WTC11 (cell line): ENCODE data around the gene BICRA. TPM values are rescaled to one million over a fixed set of nuclear protein-coding genes. Genes with fewer than 3 reads are reported as not detected.

Experiments
- ATAC-seq: fragments of 200-7000 bp; cut with Tn5 transposase; 2 replicates; pipeline ENCODE4 v1.10.0; 2021; ENCODE audit warnings: mild to moderate bottlenecking, moderate library complexity
- CTCF ChIA-PET: fragments of 300-600 bp; sonication (Branson Sonifier 250); formaldehyde crosslinking; loops from one replicate; lab custom pipeline; 2021; ENCODE audit warnings: antibody characterized with exemption; lab: Charles Lee
- POLR2A ChIA-PET: fragments of 350-600 bp; sonication (Branson Sonifier 250); formaldehyde crosslinking; loops from one replicate; lab custom pipeline; 2021; ENCODE audit warnings: antibody characterized with exemption; lab: Charles Lee
- DNase-seq: peaks from one replicate; pipeline ENCODE4 v3.0.0; 2021; ENCODE audit warnings: low spot score
- H3K27ac Mint-ChIP-seq: 2 replicates; pipeline ENCODE4 v1.8.0; 2021; ENCODE audit warnings: mixed read lengths
- H3K27me3 Mint-ChIP-seq: 2 replicates; pipeline ENCODE4 v1.8.0; 2021; ENCODE audit warnings: low read depth, mild to moderate bottlenecking, moderate library complexity, mixed read lengths
- H3K36me3 Mint-ChIP-seq: 2 replicates; pipeline ENCODE4 v1.8.0; 2021; ENCODE audit warnings: mixed read lengths
- H3K4me1 Mint-ChIP-seq: 2 replicates; pipeline ENCODE4 v1.8.0; 2022; ENCODE audit warnings: mixed read lengths
- H3K4me3 Mint-ChIP-seq: 2 replicates; pipeline ENCODE4 v1.8.0; 2021; ENCODE audit warnings: mild to moderate bottlenecking, moderate library complexity, mixed read lengths
- H3K9me3 Mint-ChIP-seq: 2 replicates; pipeline ENCODE4 v1.8.0; 2021; ENCODE audit warnings: mixed read lengths
- AFF4 ChIP-seq: sonication (generic); formaldehyde crosslinking; IDR thresholded peaks from 2 replicates; pipeline ENCODE4 v1.8.1; 2023; ENCODE audit warnings: mild to moderate bottlenecking, missing genetic modification reagents, borderline replicate concordance
- ATF2 ChIP-seq: sonication (generic); formaldehyde crosslinking; IDR thresholded peaks from 2 replicates; pipeline ENCODE4 v1.8.1; 2022; ENCODE audit warnings: low read depth, missing genetic modification reagents, borderline replicate concordance
- ATF3 ChIP-seq: sonication (generic); formaldehyde crosslinking; conservative IDR thresholded peaks from 2 replicates; pipeline ENCODE4 v1.8.1; 2022; ENCODE audit warnings: mild to moderate bottlenecking, missing genetic modification reagents
- ATF6 ChIP-seq: sonication (generic); formaldehyde crosslinking; IDR thresholded peaks from 2 replicates; pipeline ENCODE4 v1.8.1; 2023; ENCODE audit warnings: mild to moderate bottlenecking, missing genetic modification reagents
- CDX4 ChIP-seq: fragments of 250-450 bp; sonication (Bioruptor Pico); IDR thresholded peaks from 2 replicates; pipeline ENCODE4 v1.9.0; 2021; ENCODE audit warnings: moderate library complexity, mild to moderate bottlenecking, inconsistent platforms, borderline replicate concordance
- E2F5 ChIP-seq: sonication (generic); formaldehyde crosslinking; IDR thresholded peaks from 2 replicates; pipeline ENCODE4 v1.8.1; 2022; ENCODE audit warnings: mild to moderate bottlenecking, moderate library complexity, missing genetic modification reagents
- FOXK1 ChIP-seq: sonication (generic); formaldehyde crosslinking; IDR thresholded peaks from 2 replicates; pipeline ENCODE4 v1.8.0; 2022; ENCODE audit warnings: mild to moderate bottlenecking, moderate library complexity, missing genetic modification reagents
- GABPB1 ChIP-seq: sonication (generic); formaldehyde crosslinking; IDR thresholded peaks from 2 replicates; pipeline ENCODE4 v1.8.1; 2023; ENCODE audit warnings: mild to moderate bottlenecking, missing genetic modification reagents
- GTF2I ChIP-seq: fragments of 250-450 bp; sonication (Bioruptor Pico); conservative IDR thresholded peaks from 2 replicates; pipeline ENCODE4 v1.4.0; 2021; ENCODE audit warnings: mild to moderate bottlenecking
- HMGA2 ChIP-seq: fragments of 250-450 bp; sonication (Bioruptor Pico); IDR thresholded peaks from 2 replicates; pipeline ENCODE4 v1.4.0; 2021; ENCODE audit warnings: mild to moderate bottlenecking, moderate library complexity
- IRF1 ChIP-seq: sonication (generic); formaldehyde crosslinking; IDR thresholded peaks from 2 replicates; pipeline ENCODE4 v1.8.0; 2023; ENCODE audit warnings: missing genetic modification reagents
- MLX ChIP-seq: sonication (generic); formaldehyde crosslinking; IDR thresholded peaks from 2 replicates; pipeline ENCODE4 v1.8.1; 2023; ENCODE audit warnings: mild to moderate bottlenecking, missing genetic modification reagents, moderate library complexity
- NFYB ChIP-seq: sonication (generic); formaldehyde crosslinking; conservative IDR thresholded peaks from 2 replicates; pipeline ENCODE4 v1.8.0; 2022; ENCODE audit warnings: low read depth, missing genetic modification reagents
- RORB ChIP-seq: fragments of 250-450 bp; sonication (Bioruptor Pico); IDR thresholded peaks from 2 replicates; pipeline ENCODE4 v1.9.0; 2021; ENCODE audit warnings: mild to moderate bottlenecking
- SP1 ChIP-seq: sonication (generic); formaldehyde crosslinking; conservative IDR thresholded peaks from 2 replicates; pipeline ENCODE4 v1.8.1; 2022; ENCODE audit warnings: missing genetic modification reagents
- ZBTB43 ChIP-seq: sonication (generic); formaldehyde crosslinking; IDR thresholded peaks from 2 replicates; pipeline ENCODE4 v1.8.1; 2023; ENCODE audit warnings: mild to moderate bottlenecking, missing genetic modification reagents
- ZNF121 ChIP-seq: sonication (generic); formaldehyde crosslinking; IDR thresholded peaks from 2 replicates; pipeline ENCODE4 v1.8.0; 2023; ENCODE audit warnings: missing genetic modification reagents
- ZNF219 ChIP-seq: sonication (generic); formaldehyde crosslinking; IDR thresholded peaks from 2 replicates; pipeline ENCODE4 v1.8.0; 2023; ENCODE audit warnings: missing genetic modification reagents, mild to moderate bottlenecking, borderline replicate concordance
- ZNF232 ChIP-seq: sonication (generic); formaldehyde crosslinking; IDR thresholded peaks from 2 replicates; pipeline ENCODE4 v1.8.0; 2022; ENCODE audit warnings: mild to moderate bottlenecking, missing genetic modification reagents
- ZNF512 ChIP-seq: sonication (generic); formaldehyde crosslinking; IDR thresholded peaks from 2 replicates; pipeline ENCODE4 v1.8.1; 2022; ENCODE audit warnings: missing genetic modification reagents, borderline replicate concordance
- total RNA-seq: library from RNA; stranded (reverse); gene quantifications from 3 replicates; pipeline ENCODE4 v1.2.3, GENCODE V29; 2021

Gene BICRA
- total RNA-seq, 1 experiment from 2014 or later, result 30.3 TPM

GRCh38 chr19:47729468-47729798, 120.5 kb downstream of the BICRA start:
- H3K36me3 Mint-ChIP-seq, result no peaks in the 10 kb centered on the region
- CTCF ChIA-PET, result interaction anchor here (0.6 to 3.4 kb wide), 6 partner anchors 11 to 36 kb away, joined by 3 to 29 read pairs (median 4); partner anchors contain the start of genes EHD2 and NOP53
- peaks cover 7% of the 10 kb centered on the region for H3K9me3 Mint-ChIP-seq
- peak overlapping the region; percentile 25 for H3K27ac Mint-ChIP-seq
- peak; percentile 53; the same call in 1 of the 2 replicates for TF ChIP-seq ZNF512
- TF ChIP-seq MLX, result no peak
- peak overlapping the region; percentile 91 for H3K4me3 Mint-ChIP-seq
- no peaks in the 10 kb centered on the region; the same call in 1 of the 2 replicates for H3K27me3 Mint-ChIP-seq
- DNase-seq (peak; percentile 28), ATAC-seq (peak; percentile 23)
- POLR2A ChIA-PET, result no interaction called here
- H3K4me1 Mint-ChIP-seq, result peaks cover 13% of the 10 kb centered on the region

GRCh38 chr19:47729799-47730520, 121.0 kb downstream of the BICRA start:
- Mint-ChIP-seq H3K4me1 (peaks cover 13% of the 10 kb centered on the region), H3K27me3 (no peaks in the 10 kb centered on the region; the same call in 1 of the 2 replicates), H3K9me3 (peaks cover 7% of the 10 kb centered on the region), H3K36me3 (no peaks in the 10 kb centered on the region), H3K27ac (peak overlapping the region; percentile 74; the same call in 1 of the 2 replicates), H3K4me3 (peak overlapping the region; percentile 91)
- TF ChIP-seq ATF3 (CRISPR knock-in tag) (no peak), ZNF219 (CRISPR knock-in tag) (no peak), AFF4 (no peak), ZNF232 (CRISPR knock-in tag) (0 out of 2 replicates have a peak, but pooled peaks have one; percentile 47), ZNF121 (peak; percentile 87), GABPB1 (CRISPR knock-in tag) (no peak), ATF6 (no peak), CDX4 (CRISPR knock-in tag) (no peak), IRF1 (no peak), HMGA2 (CRISPR knock-in tag) (no peak), SP1 (CRISPR knock-in tag) (peak; percentile 89), NFYB (CRISPR knock-in tag) (peak; percentile 82), FOXK1 (CRISPR knock-in tag) (no peak), ZBTB43 (CRISPR knock-in tag) (no peak), RORB (CRISPR knock-in tag) (no peak), E2F5 (CRISPR knock-in tag) (no peak), GTF2I (CRISPR knock-in tag) (peak; percentile 95), ATF2 (CRISPR knock-in tag) (no peak)
- DNase-seq (peak; percentile 95), ATAC-seq (peak; percentile 94)
- ChIA-PET CTCF (interaction anchor here (0.6 to 3.4 kb wide), 5 partner anchors 12 to 36 kb away, joined by 3 to 29 read pairs (median 5); partner anchors contain the start of gene EHD2), POLR2A (no interaction called here)
